ENCODE results near the gene APOE. TPM values are rescaled to one million over a fixed set of nuclear protein-coding genes. Genes with fewer than 3 reads are reported as not detected.

Gene APOE
- total and polyA plus RNA-seq, 12 donors: 6.0 to 77.8 (median 23.9) TPM

DNA sequence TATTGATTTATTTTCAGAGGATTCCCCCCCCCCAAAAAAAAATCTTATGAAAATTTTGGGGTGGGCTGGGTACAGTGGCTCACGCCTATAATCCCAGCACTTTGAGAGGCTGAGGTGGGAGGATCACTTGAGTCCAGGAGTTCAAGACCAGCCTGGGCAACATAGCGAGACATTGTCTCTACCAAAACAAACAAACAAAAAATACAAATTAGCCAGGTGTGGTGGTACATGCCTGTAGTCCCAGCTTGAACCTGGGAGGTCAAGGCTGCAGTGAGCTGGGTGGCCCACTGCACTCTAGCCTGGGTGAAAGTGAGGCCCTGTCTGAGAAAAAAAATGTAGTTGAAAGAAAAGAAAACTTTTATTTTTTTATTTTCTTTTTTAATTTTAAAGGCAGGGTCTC lies 41.6 kb upstream of the APOE start:
- Histone ChIP-seq H3K27me3 (no peaks in the 10 kb centered on the region), H3K27ac (no peak overlapping the region), H3K4me1 (peaks cover 0 to 50% (median 28%) of the 10 kb centered on the region in 9 donors), H3K36me3 (peaks cover 0 to 72% (median 22%) of the 10 kb centered on the region in 9 donors), H3K4me3 (no peak overlapping the region), H3K9me3 (no peaks in the 10 kb centered on the region)
- intact Hi-C loops (cut with DNase I): no loop called here
- DNase-seq (no peak), ATAC-seq (no peak)
- TF ChIP-seq, protein P1, sequence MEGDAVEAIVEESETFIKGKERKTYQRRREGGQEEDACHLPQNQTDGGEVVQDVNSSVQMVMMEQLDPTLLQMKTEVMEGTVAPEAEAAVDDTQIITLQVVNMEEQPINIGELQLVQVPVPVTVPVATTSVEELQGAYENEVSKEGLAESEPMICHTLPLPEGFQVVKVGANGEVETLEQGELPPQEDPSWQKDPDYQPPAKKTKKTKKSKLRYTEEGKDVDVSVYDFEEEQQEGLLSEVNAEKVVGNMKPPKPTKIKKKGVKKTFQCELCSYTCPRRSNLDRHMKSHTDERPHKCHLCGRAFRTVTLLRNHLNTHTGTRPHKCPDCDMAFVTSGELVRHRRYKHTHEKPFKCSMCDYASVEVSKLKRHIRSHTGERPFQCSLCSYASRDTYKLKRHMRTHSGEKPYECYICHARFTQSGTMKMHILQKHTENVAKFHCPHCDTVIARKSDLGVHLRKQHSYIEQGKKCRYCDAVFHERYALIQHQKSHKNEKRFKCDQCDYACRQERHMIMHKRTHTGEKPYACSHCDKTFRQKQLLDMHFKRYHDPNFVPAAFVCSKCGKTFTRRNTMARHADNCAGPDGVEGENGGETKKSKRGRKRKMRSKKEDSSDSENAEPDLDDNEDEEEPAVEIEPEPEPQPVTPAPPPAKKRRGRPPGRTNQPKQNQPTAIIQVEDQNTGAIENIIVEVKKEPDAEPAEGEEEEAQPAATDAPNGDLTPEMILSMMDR (IDR thresholded peaks at IDR 0.05): no peak
- whole genome bisulfite sequencing, 2 donors: 97% methylated on average over 2 of the region's 2 CpGs

DNA sequence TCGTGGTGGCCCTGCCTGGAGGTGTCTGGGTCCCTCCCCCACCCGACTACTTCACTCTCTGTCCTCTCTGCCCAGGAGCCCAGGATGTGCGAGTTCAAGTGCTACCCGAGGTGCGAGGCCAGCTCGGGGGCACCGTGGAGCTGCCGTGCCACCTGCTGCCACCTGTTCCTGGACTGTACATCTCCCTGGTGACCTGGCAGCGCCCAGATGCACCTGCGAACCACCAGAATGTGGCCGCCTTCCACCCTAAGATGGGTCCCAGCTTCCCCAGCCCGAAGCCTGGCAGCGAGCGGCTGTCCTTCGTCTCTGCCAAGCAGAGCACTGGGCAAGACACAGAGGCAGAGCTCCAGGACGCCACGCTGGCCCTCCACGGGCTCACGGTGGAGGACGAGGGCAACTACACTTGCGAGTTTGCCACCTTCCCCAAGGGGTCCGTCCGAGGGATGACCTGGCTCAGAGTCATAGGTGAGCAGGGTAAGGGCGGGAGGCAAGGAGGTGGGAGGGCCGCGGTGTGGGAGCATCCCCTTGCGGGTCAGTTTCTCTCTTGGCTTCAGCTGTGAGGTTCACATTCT lies 40.3 kb upstream of the APOE start:
- WGBS, 2 donors: 91 to 93% methylated on average over 27 of the region's 27 CpGs
- Histone ChIP-seq H3K36me3 (peaks cover 0 to 62% (median 22%) of the 10 kb centered on the region in 9 donors), H3K4me1 (peaks cover 0 to 52% (median 32%) of the 10 kb centered on the region in 9 donors), H3K4me3 (no peak overlapping the region), H3K9me3 (no peaks in the 10 kb centered on the region), H3K27me3 (no peaks in the 10 kb centered on the region), H3K27ac (peak overlapping the region in 1 of 10 donors; percentile 14)
- DNase-seq (no peak), ATAC-seq (no peak)
- TF ChIP-seq, protein P1 (IDR thresholded peaks at IDR 0.05): no peak
- intact Hi-C loops (cut with DNase I): no loop called here

DNA sequence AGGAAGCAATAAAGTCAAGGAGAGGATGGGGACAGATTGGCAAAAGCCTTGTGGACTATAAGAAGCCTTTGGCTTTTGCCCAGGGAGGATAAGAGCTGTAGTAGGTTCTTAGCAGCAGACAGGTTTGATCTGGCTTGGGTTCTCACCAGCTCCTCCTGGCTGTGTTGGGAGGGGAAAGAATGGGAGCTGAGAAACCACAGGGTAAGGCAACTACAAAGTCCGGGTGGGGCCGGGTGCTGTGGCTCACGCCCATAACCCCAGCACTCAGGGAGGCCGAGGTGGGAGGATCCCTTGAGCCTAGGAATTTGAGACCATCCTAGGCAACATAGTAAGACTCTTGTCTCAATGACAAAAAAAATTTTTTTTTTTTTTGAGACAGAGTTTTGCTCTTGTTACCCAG lies 38.9 kb upstream of the APOE start:
- peak overlapping the region in 4 of 10 donors; percentile 7 to 82 (median 22) for H3K27ac ChIP-seq
- intact Hi-C loops (cut with DNase I): no loop called here
- H3K4me1 ChIP-seq: peaks cover 6 to 60% (median 38%) of the 10 kb centered on the region in 9 donors
- ATAC-seq (no peak), DNase-seq (no peak)
- H3K4me3 ChIP-seq: no peak overlapping the region
- no peaks in the 10 kb centered on the region for H3K9me3 ChIP-seq
- TF ChIP-seq, protein P1 (IDR thresholded peaks at IDR 0.05): no peak
- 87 to 90% methylated on average over 4 of the region's 4 CpGs for WGBS, 2 donors
- H3K27me3 ChIP-seq: no peaks in the 10 kb centered on the region
- H3K36me3 ChIP-seq: peaks cover 0 to 60% (median 25%) of the 10 kb centered on the region in 9 donors

- TF ChIP-seq, protein P1 (IDR thresholded peaks at IDR 0.05): no peak
- no peak for DNase-seq
- Histone ChIP-seq H3K4me3 (no peak overlapping the region), H3K36me3 (peaks cover 0 to 60% (median 34%) of the 10 kb centered on the region in 9 donors), H3K9me3 (no peaks in the 10 kb centered on the region), H3K4me1 (peaks cover 6 to 69% (median 46%) of the 10 kb centered on the region in 9 donors), H3K27me3 (no peaks in the 10 kb centered on the region), H3K27ac (peak overlapping the region in 8 of 10 donors; percentile 51 to 84 (median 77))
- no peak for ATAC-seq
- 87 to 89% methylated on average over 12 of the region's 12 CpGs for whole genome bisulfite sequencing, 2 donors
- intact Hi-C loops (cut with DNase I): no loop called here
Observed at GRCh38 chr19:44867578-44867977, 38.0 kb upstream of the APOE start.
